HG03439 (cell line): ENCODE data around the gene ARID5B.
A peak's percentile ranks its signal among the peaks of the same experiment; 100 is the strongest.

ENCODE experiments used
- ATAC-seq: cut with Tn5 transposase; IDR thresholded peaks from one replicate; pipeline ENCODE4 v1.9.1; 2021; ENCODE audit warnings: mild to moderate bottlenecking, moderate library complexity; ENCODE audit not compliant: unreplicated experiment

Gene ARID5B

DNA sequence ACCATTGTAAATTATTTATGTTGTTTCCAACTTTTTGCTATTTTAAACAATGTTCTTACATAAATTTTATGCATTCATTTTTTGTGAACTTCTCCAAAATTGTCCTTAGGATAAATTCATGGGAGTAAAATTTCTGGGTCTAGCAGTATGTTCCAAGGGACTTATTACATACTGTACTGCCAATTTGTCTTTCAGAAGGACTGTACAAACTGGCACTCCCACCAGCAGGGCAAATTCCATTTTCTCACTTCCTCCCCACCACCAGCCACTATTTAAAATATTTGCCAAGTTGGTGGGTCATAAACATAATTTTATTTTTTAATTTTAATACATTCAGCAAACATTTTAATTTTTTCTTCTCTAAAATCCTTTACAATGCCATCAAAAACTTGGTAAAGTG lies 13.7 kb upstream of the ARID5B start:
- ATAC-seq, result no peak

DNA sequence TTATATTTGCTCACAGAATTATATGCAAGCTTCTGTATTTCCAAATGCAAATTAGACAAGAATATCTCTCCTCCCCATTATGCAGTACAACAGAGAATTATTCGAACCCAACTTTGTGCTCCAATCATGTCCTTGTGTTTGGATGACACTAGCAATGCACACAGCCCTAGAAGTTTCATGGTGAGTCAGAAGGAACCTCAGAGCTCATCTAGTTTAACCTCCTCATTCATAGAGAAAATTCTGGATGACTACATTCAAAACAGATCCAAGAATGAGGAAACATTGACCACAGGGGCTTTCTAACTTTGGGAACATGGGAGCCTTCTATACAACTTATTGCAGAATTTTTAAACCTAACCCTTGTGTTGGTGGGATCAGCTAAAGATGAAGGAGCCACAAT lies 12.8 kb upstream of the ARID5B start:
- no peak for ATAC-seq

GRCh38 chr10:61890430-61890829 lies 11.1 kb upstream of the ARID5B start:
- no peak for ATAC-seq

DNA sequence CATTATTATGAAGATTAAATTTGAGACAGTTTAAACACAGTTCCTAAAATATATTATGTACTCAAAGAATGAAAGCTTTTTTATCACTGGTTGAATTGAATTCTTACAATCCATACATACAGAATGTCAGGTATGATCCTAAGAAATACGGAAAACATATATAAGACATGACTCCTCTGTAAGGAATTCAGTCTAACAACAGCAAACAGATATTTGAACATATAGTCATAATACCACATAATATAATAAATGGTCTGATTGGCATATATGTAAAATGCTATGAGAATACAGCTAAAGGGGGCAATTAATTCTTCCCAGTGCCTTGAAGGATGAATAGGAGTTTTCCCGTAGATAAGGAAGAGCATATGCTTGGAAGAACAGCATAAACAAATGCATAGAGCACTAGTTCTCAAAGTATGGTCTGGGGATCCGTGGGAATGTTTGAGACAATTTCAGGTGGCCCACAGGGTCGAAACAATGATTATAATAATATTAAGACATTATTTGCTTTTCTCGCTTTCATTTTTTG lies 10.6 kb upstream of the ARID5B start:
- no peak for ATAC-seq

DNA sequence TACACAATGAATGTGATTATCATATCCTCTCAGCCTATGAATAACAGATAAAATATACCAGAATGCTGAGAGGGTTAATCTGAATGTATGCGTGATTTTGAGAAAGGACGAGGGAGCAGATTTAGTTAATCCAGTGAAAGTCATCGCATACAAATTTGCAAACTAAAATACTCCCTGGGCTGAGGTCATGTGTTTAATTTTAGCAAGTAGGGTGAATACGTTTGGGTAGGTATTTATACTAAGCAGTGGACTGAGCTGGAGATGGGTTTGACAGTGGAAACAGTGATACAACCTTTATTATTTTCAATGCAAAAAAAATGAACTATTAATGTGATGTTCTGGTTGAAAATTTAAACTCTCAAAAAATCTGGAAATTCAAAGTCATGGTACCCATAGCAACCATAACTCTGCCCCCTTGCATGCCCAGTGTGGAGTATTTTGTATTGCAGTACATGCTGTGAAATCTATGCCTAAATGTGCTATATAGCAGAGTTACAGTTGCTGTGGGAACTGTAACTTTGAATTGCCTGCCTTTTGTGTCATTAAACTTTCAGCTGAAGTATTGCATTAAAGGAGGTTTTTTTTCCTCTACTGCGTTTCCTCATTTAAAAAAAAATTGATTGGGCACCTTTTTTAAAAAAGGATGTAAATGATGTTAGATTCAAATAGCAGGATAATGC lies 9.5 kb upstream of the ARID5B start:
- no peak for ATAC-seq

DNA sequence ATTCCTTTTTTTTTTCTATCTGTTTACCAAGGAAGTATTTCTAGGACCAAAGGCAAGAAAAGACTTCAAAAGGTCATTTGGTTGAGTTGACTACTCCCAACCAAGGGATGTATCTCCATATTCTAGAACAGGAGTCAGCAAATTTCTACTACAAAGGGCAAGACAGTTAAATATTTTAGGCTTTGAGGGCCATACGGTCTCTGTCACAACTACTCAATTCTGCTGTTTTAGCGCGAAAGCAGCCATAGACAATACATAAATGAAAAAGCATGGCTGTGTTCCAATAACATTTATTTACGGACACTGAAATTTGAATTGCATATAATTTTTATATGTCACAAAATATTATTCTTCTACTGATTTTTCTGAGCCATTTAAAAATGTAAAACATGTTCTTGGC lies 8.5 kb upstream of the ARID5B start:
- ATAC-seq, result no peak

DNA sequence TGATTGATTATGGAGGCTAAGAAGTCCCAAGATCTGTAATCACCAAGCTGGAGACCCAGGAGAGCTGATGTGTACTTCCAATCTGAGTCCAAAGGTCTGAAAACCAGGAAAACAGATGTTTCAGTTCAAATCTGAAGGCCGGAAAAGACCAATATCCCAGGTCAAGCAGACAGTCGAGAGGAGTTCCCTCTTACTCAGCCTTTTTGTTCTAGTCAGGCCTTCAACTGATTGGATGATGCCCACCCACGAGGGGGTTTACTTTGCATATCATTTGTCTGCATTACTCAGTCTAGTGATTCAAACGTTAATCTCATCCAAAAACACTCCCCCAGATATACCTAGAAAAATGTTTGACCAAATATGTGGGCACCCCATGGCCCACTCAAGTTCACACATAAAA lies 7.4 kb upstream of the ARID5B start:
- no peak for ATAC-seq

- no peak for ATAC-seq
Measured at GRCh38 chr10:61895898-61896600, 5.5 kb upstream of the ARID5B start.

GRCh38 chr10:61896854-61897661 lies 4.4 kb upstream of the ARID5B start:
- ATAC-seq, result peak; percentile 72

GRCh38 chr10:61897671-61898434 lies 3.6 kb upstream of the ARID5B start:
- no peak for ATAC-seq

DNA sequence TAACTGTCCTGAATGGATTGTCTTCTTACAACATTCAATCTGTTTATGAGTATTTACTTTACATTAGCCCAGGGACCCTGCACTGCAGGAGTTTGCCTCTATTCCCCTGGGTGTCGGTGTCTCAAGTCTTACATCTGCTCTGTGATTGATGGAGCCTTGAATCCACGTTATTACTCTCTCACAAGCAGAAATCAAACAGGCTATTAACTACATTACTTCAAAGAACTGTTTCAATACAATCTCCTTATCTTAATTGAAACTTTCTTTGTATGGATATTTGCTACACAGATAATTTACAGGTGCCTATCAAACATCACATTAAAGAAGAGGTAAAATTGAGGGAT lies 3.1 kb upstream of the ARID5B start:
- ATAC-seq, result no peak

- no peak for ATAC-seq
Measured at GRCh38 chr10:61899069-61899531, 2.4 kb upstream of the ARID5B start.

- no peak for ATAC-seq
Measured at GRCh38 chr10:61899663-61899996, 1.9 kb upstream of the ARID5B start.

DNA sequence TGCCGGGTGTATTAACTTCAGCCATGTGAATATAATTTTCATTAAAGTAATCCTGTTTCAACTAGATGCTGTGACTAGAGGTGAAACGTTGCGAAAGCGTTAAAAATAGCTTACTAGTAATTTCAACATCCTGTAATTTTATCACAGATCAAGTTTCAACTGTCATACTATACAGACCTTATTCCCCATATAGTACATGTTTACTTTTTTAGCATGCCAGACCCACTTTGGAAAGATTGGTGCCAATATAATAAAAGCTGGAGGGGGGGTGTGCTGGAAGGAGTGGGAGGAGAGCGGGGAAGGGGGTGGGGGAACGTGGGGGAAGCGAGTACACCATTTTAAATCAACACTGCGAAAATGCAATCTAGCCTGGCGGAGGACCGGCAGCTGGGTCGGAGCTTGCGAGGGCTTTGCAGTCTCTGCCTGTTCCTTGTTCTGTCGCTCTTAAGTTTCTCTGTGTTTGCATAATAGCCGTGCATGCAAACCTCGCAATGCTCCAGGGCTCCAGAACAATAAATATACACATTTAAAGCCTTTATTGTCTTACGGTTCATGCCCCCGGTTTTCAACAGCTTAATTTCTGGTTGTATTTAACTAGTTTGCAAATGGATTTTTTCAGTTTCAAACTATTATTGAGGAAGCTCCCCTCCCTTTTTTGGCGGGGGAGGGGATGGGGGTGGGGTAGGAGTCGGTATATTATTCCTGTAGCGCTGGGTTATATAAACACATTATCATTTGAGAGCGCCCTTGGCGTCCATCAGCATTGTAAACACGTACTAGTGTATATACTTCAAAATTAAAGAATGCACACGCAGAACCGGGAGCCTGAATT lies 1.3 kb upstream of the ARID5B start:
- peak; percentile 32 for ATAC-seq

- ATAC-seq, result no peak
Measured at GRCh38 chr10:61901829-61902444, 438 bp downstream of the ARID5B start.

DNA sequence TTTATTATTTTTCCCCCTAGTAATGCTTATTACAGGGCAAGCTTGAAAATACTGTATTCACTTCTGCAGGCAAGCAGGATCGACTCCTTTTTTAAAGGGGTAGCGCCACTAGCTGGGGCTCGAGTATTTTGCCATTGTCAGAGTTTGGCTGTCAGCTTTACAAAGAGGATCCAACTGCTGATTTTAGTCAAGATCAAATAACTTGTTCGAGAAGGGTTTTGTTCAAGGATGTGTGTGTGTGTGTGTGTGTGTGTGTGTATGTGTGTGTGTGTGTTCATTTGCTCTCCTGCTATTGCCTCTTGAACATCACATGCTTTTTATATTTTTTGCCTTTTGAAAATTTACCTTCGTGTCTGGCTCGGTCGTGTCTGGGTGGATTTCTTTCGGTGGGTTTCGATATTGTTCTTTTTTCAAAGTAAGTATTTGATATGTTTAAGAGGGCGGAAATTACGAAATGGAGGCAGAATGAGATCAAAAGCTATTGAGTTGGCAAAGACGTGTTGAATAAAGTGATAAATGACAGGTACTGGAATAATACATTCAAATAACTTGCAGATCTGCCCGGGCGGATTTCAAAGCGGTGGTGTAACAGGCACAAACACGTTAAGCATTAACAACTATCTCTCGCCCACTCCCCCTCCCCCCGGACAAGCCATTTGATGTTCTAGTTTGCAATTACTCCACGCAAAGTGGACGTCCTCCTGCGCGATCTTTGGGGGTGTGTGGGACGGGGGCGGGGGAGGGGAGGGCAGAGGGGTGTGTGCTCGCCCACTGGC lies 1.1 kb downstream of the ARID5B start:
- ATAC-seq, result no peak

DNA sequence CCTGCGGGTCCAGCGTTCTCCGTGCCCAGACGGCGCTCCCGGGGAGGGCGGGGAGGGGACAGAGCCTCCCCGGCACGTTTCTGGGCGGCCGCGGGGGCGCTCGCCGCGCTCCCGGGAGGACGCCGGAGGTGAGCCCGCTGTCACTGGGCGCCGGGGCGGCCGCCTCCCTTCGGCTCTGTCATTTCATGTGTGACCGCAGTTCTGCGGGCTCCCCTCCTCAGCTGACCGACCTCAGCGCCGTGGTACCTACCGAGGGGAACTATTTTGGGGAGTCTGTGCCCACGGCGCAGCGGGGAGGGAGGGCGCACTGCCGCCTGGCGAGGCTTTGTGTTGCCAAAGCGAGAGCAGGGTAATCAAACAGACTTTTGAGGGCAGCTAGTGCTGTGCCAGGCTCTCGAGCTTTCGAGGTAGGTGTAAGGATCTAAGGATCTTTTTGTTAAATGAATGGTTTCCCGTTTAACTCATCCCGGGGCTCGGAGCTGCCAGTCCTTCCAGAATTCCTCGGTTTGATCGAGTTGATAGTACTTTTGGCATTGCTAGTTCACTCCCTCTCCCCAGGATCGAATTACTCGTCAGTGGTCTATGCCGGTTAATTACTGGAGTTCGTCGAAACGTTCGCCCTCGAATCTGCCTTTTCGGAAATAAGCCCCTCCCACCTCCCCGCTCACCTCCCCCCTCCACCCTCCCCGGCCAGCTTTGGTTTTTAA lies 1.9 kb downstream of the ARID5B start:
- peak; percentile 54 for ATAC-seq

- ATAC-seq, result no peak
Measured at GRCh38 chr10:61903928-61904344, 2.4 kb downstream of the ARID5B start.
